AML-193 (cell line): ENCODE data around the gene CCBE1.

ENCODE experiments used
- DNase-seq, 2 experiments: peaks; one replicate each; lab custom pipeline; 2025; lab: John Stamatoyannopoulos, UW

CCBE1 gene

GRCh38 chr18:59570101-59570775 lies 127.0 kb downstream of the CCBE1 start:
- no peak for DNase-seq

- no peak for DNase-seq
Observed at GRCh38 chr18:59569390-59569791, 127.8 kb downstream of the CCBE1 start.

GRCh38 chr18:59567431-59567830 lies 129.8 kb downstream of the CCBE1 start:
- DNase-seq: no peak

GRCh38 chr18:59566533-59566971 lies 130.7 kb downstream of the CCBE1 start:
- DNase-seq: no peak

- no peak for DNase-seq
Observed at GRCh38 chr18:59565957-59566356, 131.3 kb downstream of the CCBE1 start.

- DNase-seq: no peak
Observed at GRCh38 chr18:59564561-59564960, 132.7 kb downstream of the CCBE1 start.

GRCh38 chr18:59563176-59563785 lies 133.9 kb downstream of the CCBE1 start:
- DNase-seq: no peak

- DNase-seq: no peak
Observed at GRCh38 chr18:59562751-59563150, 134.5 kb downstream of the CCBE1 start.

- no peak for DNase-seq
Observed at GRCh38 chr18:59561612-59562011, 135.6 kb downstream of the CCBE1 start.

- no peak for DNase-seq
Observed at GRCh38 chr18:59560556-59560955, 136.7 kb downstream of the CCBE1 start.

GRCh38 chr18:59559528-59559927 lies 137.7 kb downstream of the CCBE1 start:
- DNase-seq: no peak

GRCh38 chr18:59555995-59556659 lies 141.1 kb downstream of the CCBE1 start:
- no peak for DNase-seq

- DNase-seq: no peak
Observed at GRCh38 chr18:59554796-59555335, 142.4 kb downstream of the CCBE1 start.

- no peak for DNase-seq
Observed at GRCh38 chr18:59553273-59553870, 143.9 kb downstream of the CCBE1 start.

GRCh38 chr18:59551902-59552635 lies 145.2 kb downstream of the CCBE1 start:
- DNase-seq: no peak

GRCh38 chr18:59550174-59550516 lies 147.1 kb downstream of the CCBE1 start:
- no peak for DNase-seq

GRCh38 chr18:59549503-59550173 lies 147.6 kb downstream of the CCBE1 start:
- DNase-seq: no peak

- no peak for DNase-seq
Observed at GRCh38 chr18:59547581-59548182, 149.5 kb downstream of the CCBE1 start.

- DNase-seq: no peak
Observed at GRCh38 chr18:59546188-59546587, 151.0 kb downstream of the CCBE1 start.

- DNase-seq: no peak
Observed at GRCh38 chr18:59540780-59541179, 156.4 kb downstream of the CCBE1 start.

GRCh38 chr18:59540346-59540745 lies 156.9 kb downstream of the CCBE1 start:
- no peak for DNase-seq
